Endothelial cell of umbilical vein (primary cell): ENCODE measurements around the gene BCL10. TPM values are rescaled to one million over a fixed set of nuclear protein-coding genes. Genes with fewer than 3 reads are reported as not detected.

Experiments used
- BruUV-seq: library from RNA; stranded (reverse); fragments of 400-500 nt; replicated peaks from 2 replicates; lab custom pipeline; 2021; lab: Mats Ljungman, UMichigan
- CTCF ChIA-PET: fragments of 300-600, 350-600 bp; sonication (Branson Sonifier 250); formaldehyde crosslinking; loops from one replicate; lab custom pipeline; 2021; ENCODE audit warnings: antibody characterized with exemption, inconsistent platforms; lab: Charles Lee
- POLR2A ChIA-PET: fragments of 300-600, 350-600 bp; sonication (Branson Sonifier 250); formaldehyde crosslinking; loops from one replicate; lab custom pipeline; 2021; ENCODE audit warnings: antibody characterized with exemption, inconsistent platforms; lab: Charles Lee
- DNase-seq: peaks from one replicate; pipeline ENCODE4 v3.0.0-alpha.2; 2011; ENCODE audit warnings: low read depth, low spot score
- FAIRE-seq: peaks from 2 replicates; lab custom pipeline; 2011; peaks lifted over from hg19 to GRCh38; lab: Jason Lieb, UNC
- H2AFZ ChIP-seq: 2 replicates; pipeline ENCODE4 v1.6.0; 2012; ENCODE audit warnings: low read depth, low read length, control low read depth, inconsistent platforms
- H3K27ac ChIP-seq: 2 replicates; pipeline ENCODE4 v1.5.1; 2011; ENCODE audit warnings: low read depth, mild to moderate bottlenecking, control low read depth, low read length, moderate library complexity; ENCODE audit not compliant: insufficient read depth
- H3K27me3 ChIP-seq, 2 experiments: 2 replicates each; pipeline versions ENCODE4 v1.6.0 to v1.6.1; 2011; ENCODE audit warnings: low read length in 2 of 2, mixed read lengths in 1 of 2; ENCODE audit not compliant: control insufficient read depth in 2 of 2, insufficient read depth in 2 of 2
- H3K36me3 ChIP-seq, 2 experiments: 2 replicates in 1 of 2; 3 replicates in 1 of 2; pipeline ENCODE4 v1.5.1; 2011; ENCODE audit warnings: low read length in 2 of 2, mild to moderate bottlenecking in 1 of 2, moderate library complexity in 1 of 2; ENCODE audit not compliant: control insufficient read depth in 2 of 2, insufficient read depth in 2 of 2; ENCODE audit errors: extremely low read depth in 1 of 2
- H3K4me1 ChIP-seq: 3 replicates; pipeline ENCODE4 v1.5.1; 2011; ENCODE audit warnings: mild to moderate bottlenecking, low read length; ENCODE audit not compliant: control insufficient read depth, insufficient read depth; ENCODE audit errors: extremely low read depth
- H3K4me2 ChIP-seq: 2 replicates; pipeline ENCODE4 v1.6.1; 2011; ENCODE audit warnings: low read length, control low read depth, mixed read lengths; ENCODE audit not compliant: insufficient read depth
- H3K4me3 ChIP-seq, 3 experiments: fragments of 200-600 bp in 1 of 3; sonication (generic), shearing (Covaris generic) in 1 of 3; replicated peaks in 1 of 3; 2 replicates each; pipeline ENCODE4 v1.5.1; 2011 to 2016; ENCODE audit warnings: control low read depth in 3 of 3, low read length in 3 of 3, mild to moderate bottlenecking in 2 of 3, inconsistent platforms in 1 of 3, low read depth in 1 of 3, moderate library complexity in 1 of 3; ENCODE audit not compliant: insufficient read depth in 1 of 3
- H3K79me2 ChIP-seq: 2 replicates; pipeline ENCODE4 v1.6.0; 2012; ENCODE audit warnings: low read length, inconsistent platforms; ENCODE audit not compliant: control insufficient read depth, insufficient read depth
- H3K9ac ChIP-seq: replicated peaks from 2 replicates; pipeline ENCODE3; 2011; ENCODE audit warnings: low read length, control low read depth; ENCODE audit not compliant: insufficient read depth; ENCODE audit errors: extremely low read depth
- H3K9me1 ChIP-seq: replicated peaks from 3 replicates; pipeline ENCODE4 v1.6.0; 2011; ENCODE audit warnings: mild to moderate bottlenecking, low read length; ENCODE audit not compliant: control insufficient read depth, insufficient read depth; ENCODE audit errors: extremely low read depth
- H3K9me3 ChIP-seq: replicated peaks from 2 replicates; pipeline ENCODE4 v1.5.1; 2012; ENCODE audit warnings: low read length, inconsistent platforms; ENCODE audit not compliant: control insufficient read depth, insufficient read depth
- H4K20me1 ChIP-seq: replicated peaks from 2 replicates; pipeline ENCODE3; 2011; ENCODE audit warnings: mild to moderate bottlenecking, low read length; ENCODE audit not compliant: control insufficient read depth, insufficient read depth; ENCODE audit errors: extremely low read depth
- EZH2 ChIP-seq: IDR thresholded peaks from 2 replicates; pipeline ENCODE4 v1.6.1; 2012; ENCODE audit warnings: borderline replicate concordance, low read depth, mild to moderate bottlenecking, moderate library complexity, low read length, inconsistent platforms; ENCODE audit not compliant: severe bottlenecking
- FOS ChIP-seq: IDR thresholded peaks from 2 replicates; pipeline ENCODE4 v1.6.1; 2011; ENCODE audit warnings: mild to moderate bottlenecking, low read length, moderate library complexity, borderline replicate concordance; ENCODE audit not compliant: insufficient read depth
- GATA2 ChIP-seq: IDR thresholded peaks from 2 replicates; pipeline ENCODE4 v1.7.0; 2011; ENCODE audit warnings: low read depth, mild to moderate bottlenecking, moderate library complexity, mixed read lengths, low read length; ENCODE audit not compliant: insufficient read length, insufficient read depth
- JUN ChIP-seq: IDR thresholded peaks from 2 replicates; pipeline ENCODE4 v1.6.1; 2011; ENCODE audit warnings: borderline replicate concordance, low read depth; ENCODE audit not compliant: insufficient read length, insufficient read depth
- MYC ChIP-seq: IDR thresholded peaks from one replicate; pipeline ENCODE4 v1.6.1; 2011; ENCODE audit warnings: mild to moderate bottlenecking, low read depth, low read length
- POLR2A ChIP-seq: IDR thresholded peaks from 2 replicates; pipeline ENCODE4 v1.6.1; 2012; ENCODE audit warnings: low read depth, mild to moderate bottlenecking, control low read depth, low read length
- POLR2AphosphoS5 ChIP-seq: IDR thresholded peaks from 2 replicates; pipeline ENCODE4 v1.6.1; 2012; ENCODE audit warnings: low read depth, mild to moderate bottlenecking, control low read depth, low read length, moderate library complexity; ENCODE audit not compliant: insufficient read depth
- dilution Hi-C: fragments of 300-500 bp; cut with MboI; formaldehyde crosslinking; loops from one replicate; pipeline ENCODE4 v1.15.0; 2019; ENCODE audit warnings: low sequenced_read_pairs; ENCODE audit not compliant: extremely low pct_ligation_motif_present
- intact Hi-C: fragments of 100-400 bp; cut with micrococcal nuclease; formaldehyde crosslinking; loops from one replicate; pipeline ENCODE4 v1.10.0; 2022
- polyA plus RNA-seq, 4 experiments: library from polyadenylated mRNA; depleted of rRNA in 3 of 4; stranded (reverse) in 3 of 4; unstranded in 1 of 4; fragments of >200 nt; gene quantifications; 2 replicates each; pipeline versions ENCODE4 v1.2.1 to v1.2.3, GENCODE V29; 2011 to 2012; ENCODE audit warnings: missing spikeins in 1 of 4
- total RNA-seq: library from RNA; stranded (reverse); gene quantifications from 2 replicates; pipeline ENCODE4 v1.2.3, GENCODE V29; 2021
- TF ChIP-seq, protein P1 (sequence below), 2 donors: IDR thresholded peaks; 1 replicate in 1 of 2; 2 replicates in 1 of 2; pipeline ENCODE4 v1.5.1; 2011; ENCODE audit warnings: low read length in 2 of 2, mild to moderate bottlenecking in 2 of 2, moderate library complexity in 2 of 2, control low read depth in 1 of 2, inconsistent platforms in 1 of 2, low read depth in 1 of 2; ENCODE audit not compliant: insufficient read depth in 1 of 2; ENCODE audit errors: extremely low read depth in 1 of 2
- TF ChIP-seq, protein P2 (sequence below): IDR thresholded peaks from 2 replicates; pipeline ENCODE4 v1.6.1; 2011; ENCODE audit not compliant: insufficient read depth, insufficient read length

BCL10 gene
- total and polyA plus RNA-seq, 2 donors (not counting 3 experiments of a cell fraction or from before 2014, with no cell fraction given) = 16.1 to 78.6 TPM

DNA sequence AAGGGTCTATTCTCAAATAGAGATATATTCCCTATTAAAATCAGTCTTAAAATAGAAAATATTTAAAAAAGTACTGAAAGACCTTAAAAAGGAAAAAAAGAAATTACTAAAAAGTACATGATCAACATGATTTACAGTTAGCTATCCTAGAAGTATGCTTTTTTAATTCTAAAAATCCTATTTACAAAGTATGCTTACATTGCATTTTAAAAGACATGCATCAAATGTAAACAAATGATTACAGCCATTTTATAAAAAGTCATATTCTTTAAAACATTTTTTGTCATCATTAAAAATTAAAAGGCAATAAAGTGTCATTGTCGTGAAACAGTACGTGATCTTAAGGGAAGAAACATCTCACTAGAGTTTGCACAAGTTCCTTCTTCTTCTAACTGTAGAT lies 9.1 kb downstream of the BCL10 start:
- peaks cover 2% of the 10 kb centered on the region for H4K20me1 ChIP-seq
- ChIA-PET CTCF (interaction anchor here (1.0 kb wide), 1 partner anchor 41 kb away, joined by 3 read pairs; no protein-coding TSS in a partner anchor), POLR2A (no interaction called here)
- no peak overlapping the region for H3K4me3 ChIP-seq
- no peak for FAIRE-seq
- no TSS peak for BruUV-seq
- H3K27ac ChIP-seq = no peak overlapping the region
- peaks cover 20 to 46% of the 10 kb centered on the region in 2 experiments for H3K36me3 ChIP-seq
- dilution Hi-C loops (no loop called here), intact Hi-C loops (no loop called here)
- no peaks in the 10 kb centered on the region for H3K9me1 ChIP-seq
- DNase-seq = no peak
- no peak for TF ChIP-seq EZH2
- no peak for TF ChIP-seq JUN
- TF ChIP-seq FOS = no peak
- no peak for TF ChIP-seq POLR2AphosphoS5
- TF ChIP-seq, protein P1, sequence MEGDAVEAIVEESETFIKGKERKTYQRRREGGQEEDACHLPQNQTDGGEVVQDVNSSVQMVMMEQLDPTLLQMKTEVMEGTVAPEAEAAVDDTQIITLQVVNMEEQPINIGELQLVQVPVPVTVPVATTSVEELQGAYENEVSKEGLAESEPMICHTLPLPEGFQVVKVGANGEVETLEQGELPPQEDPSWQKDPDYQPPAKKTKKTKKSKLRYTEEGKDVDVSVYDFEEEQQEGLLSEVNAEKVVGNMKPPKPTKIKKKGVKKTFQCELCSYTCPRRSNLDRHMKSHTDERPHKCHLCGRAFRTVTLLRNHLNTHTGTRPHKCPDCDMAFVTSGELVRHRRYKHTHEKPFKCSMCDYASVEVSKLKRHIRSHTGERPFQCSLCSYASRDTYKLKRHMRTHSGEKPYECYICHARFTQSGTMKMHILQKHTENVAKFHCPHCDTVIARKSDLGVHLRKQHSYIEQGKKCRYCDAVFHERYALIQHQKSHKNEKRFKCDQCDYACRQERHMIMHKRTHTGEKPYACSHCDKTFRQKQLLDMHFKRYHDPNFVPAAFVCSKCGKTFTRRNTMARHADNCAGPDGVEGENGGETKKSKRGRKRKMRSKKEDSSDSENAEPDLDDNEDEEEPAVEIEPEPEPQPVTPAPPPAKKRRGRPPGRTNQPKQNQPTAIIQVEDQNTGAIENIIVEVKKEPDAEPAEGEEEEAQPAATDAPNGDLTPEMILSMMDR (IDR thresholded peaks at IDR 0.05; ENCODE audit: extremely low read depth in 1 of 2, insufficient read depth in 1 of 2, low read depth in 1 of 2, low read length in 2 of 2) = no peak
- TF ChIP-seq, protein P2, sequence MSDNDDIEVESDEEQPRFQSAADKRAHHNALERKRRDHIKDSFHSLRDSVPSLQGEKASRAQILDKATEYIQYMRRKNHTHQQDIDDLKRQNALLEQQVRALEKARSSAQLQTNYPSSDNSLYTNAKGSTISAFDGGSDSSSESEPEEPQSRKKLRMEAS = no peak
- TF ChIP-seq POLR2A = no peak
- no peak for TF ChIP-seq GATA2
- TF ChIP-seq MYC = no peak
- peak overlapping the region; percentile 19 for H3K4me2 ChIP-seq
- no peaks in the 10 kb centered on the region for H3K27me3 ChIP-seq
- H3K9ac ChIP-seq = no peak overlapping the region
- H3K9me3 ChIP-seq = no peaks in the 10 kb centered on the region
- no peak overlapping the region for H2AFZ ChIP-seq
- H3K4me1 ChIP-seq = peaks cover 21% of the 10 kb centered on the region
- peaks cover 49% of the 10 kb centered on the region for H3K79me2 ChIP-seq
